HepG2 (cell line): ENCODE measurements around the gene SRRM2. TPM values are rescaled to one million over a fixed set of nuclear protein-coding genes. Genes with fewer than 3 reads are reported as not detected.

Source experiments
- ATAC-seq: fragments of 200-7000 bp; cut with Tn5 transposase; 3 replicates; pipeline ENCODE4 v1.9.1; 2020; ENCODE audit warnings: mild to moderate bottlenecking, moderate library complexity
- BruUV-seq: library from RNA; stranded (reverse); fragments of 400-500 nt; replicated peaks from 2 replicates; lab custom pipeline; 2021; lab: Mats Ljungman, UMichigan
- CTCF ChIA-PET: fragments of 300-600 bp; formaldehyde crosslinking; extraction: SDS; loops from one replicate; lab custom pipeline; 2021; ENCODE audit warnings: low total read pairs, inconsistent platforms, low intra/inter-chr PET ratio; lab: Yijun Ruan, JAX
- POLR2A ChIA-PET: fragments of 350-600 bp; sonication (Branson Sonifier 250); formaldehyde crosslinking; loops from one replicate; lab custom pipeline; 2020; ENCODE audit warnings: antibody characterized with exemption, inconsistent platforms; lab: Yijun Ruan, JAX
- DNase-seq: peaks from one replicate; pipeline ENCODE4 v3.0.0-alpha.2; 2015; ENCODE audit warnings: low spot score
- FAIRE-seq: peaks from 3 replicates; lab custom pipeline; 2011; peaks lifted over from hg19 to GRCh38; lab: Jason Lieb, UNC
- H2AFZ ChIP-seq: one replicate; pipeline ENCODE4 v1.6.1; 2011; ENCODE audit warnings: low read length, inconsistent platforms
- H3K27ac ChIP-seq: fragments of 300-600 bp; 3 replicates; pipeline ENCODE4 v1.8.0; 2011; ENCODE audit warnings: mixed run types, mild to moderate bottlenecking, mixed read lengths, low read length, inconsistent platforms; ENCODE audit not compliant: insufficient read depth; ENCODE audit errors: extremely low read length
- H3K27me3 ChIP-seq, 2 experiments: fragments of 200-600 bp in 1 of 2; 2 replicates in 1 of 2; 3 replicates in 1 of 2; pipeline versions ENCODE4 v1.6.0 to v1.8.0; 2011; ENCODE audit warnings: low read length in 2 of 2, mild to moderate bottlenecking in 2 of 2, moderate library complexity in 2 of 2, inconsistent platforms in 1 of 2; ENCODE audit not compliant: insufficient read depth in 2 of 2, control insufficient read depth in 1 of 2
- H3K36me3 ChIP-seq, 2 experiments: fragments of 200-600 bp in 1 of 2; replicated peaks in 1 of 2; 2 replicates in 1 of 2; 3 replicates in 1 of 2; pipeline versions ENCODE4 v1.5.1 to v1.8.0; 2011; ENCODE audit warnings: low read length in 2 of 2, inconsistent platforms in 1 of 2; ENCODE audit not compliant: insufficient read depth in 2 of 2, control insufficient read depth in 1 of 2
- H3K4me1 ChIP-seq: 2 replicates; pipeline ENCODE4 v1.5.1; 2012; ENCODE audit warnings: low read length, inconsistent platforms; ENCODE audit not compliant: insufficient read depth
- H3K4me2 ChIP-seq: 2 replicates; pipeline ENCODE4 v1.6.0; 2011; ENCODE audit warnings: low read depth, low read length, inconsistent platforms
- H3K4me3 ChIP-seq, 3 experiments: fragments of 200-600 bp in 1 of 3; sonication (generic), shearing (Covaris generic) in 1 of 3; replicated peaks in 1 of 3; 2 replicates each; pipeline ENCODE4 v1.5.1; 2011 to 2016; ENCODE audit warnings: low read length in 3 of 3, inconsistent platforms in 2 of 3, low read depth in 2 of 3, mild to moderate bottlenecking in 2 of 3, control low read depth in 1 of 3, mixed read lengths in 1 of 3; ENCODE audit not compliant: insufficient read depth in 1 of 3
- H3K79me2 ChIP-seq: one replicate; pipeline ENCODE4 v1.6.1; 2011; ENCODE audit warnings: low read length, inconsistent platforms; ENCODE audit not compliant: insufficient read depth
- H3K9ac ChIP-seq: 2 replicates; pipeline ENCODE4 v1.6.0; 2011; ENCODE audit warnings: mild to moderate bottlenecking, low read depth, low read length, inconsistent platforms; ENCODE audit not compliant: insufficient read depth
- H3K9me3 ChIP-seq: 2 replicates; pipeline ENCODE4 v1.5.1; 2012; ENCODE audit warnings: mild to moderate bottlenecking, low read length
- H4K20me1 ChIP-seq: 2 replicates; pipeline ENCODE4 v1.6.0; 2011; ENCODE audit warnings: inconsistent platforms, mild to moderate bottlenecking, low read length, moderate library complexity; ENCODE audit not compliant: insufficient read depth
- ATM ChIP-seq: fragments of 450-650 bp; IDR thresholded peaks from 2 replicates; pipeline ENCODE4 v1.7.1; 2017; ENCODE audit warnings: mild to moderate bottlenecking, borderline replicate concordance
- BORCS8-MEF2B ChIP-seq: sonication (generic); formaldehyde crosslinking; IDR thresholded peaks from 2 replicates; pipeline ENCODE4 v1.8.0; 2022; ENCODE audit warnings: mild to moderate bottlenecking, missing genetic modification reagents
- ERF ChIP-seq: IDR thresholded peaks from 2 replicates; pipeline ENCODE4 v1.6.1; 2018; ENCODE audit warnings: missing biosample characterization, missing genetic modification reagents
- GPN1 ChIP-seq: sonication (generic); formaldehyde crosslinking; IDR thresholded peaks from 2 replicates; pipeline ENCODE4 v1.5.1; 2020; ENCODE audit warnings: missing genetic modification reagents, borderline replicate concordance
- HMG20A ChIP-seq: IDR thresholded peaks from 2 replicates; pipeline ENCODE4 v1.6.1; 2016; ENCODE audit warnings: borderline replicate concordance
- HNRNPK ChIP-seq: fragments of 200-400 bp; formaldehyde crosslinking; IDR thresholded peaks from 2 replicates; pipeline ENCODE4 v1.6.1; 2018; ENCODE audit warnings: low read length, low read depth, moderate library complexity, mild to moderate bottlenecking; ENCODE audit not compliant: poor library complexity, severe bottlenecking
- PRPF4 ChIP-seq: fragments of 200-400 bp; formaldehyde crosslinking; IDR thresholded peaks from 2 replicates; pipeline ENCODE4 v1.6.1; 2016; ENCODE audit warnings: low read length, low read depth; ENCODE audit not compliant: poor library complexity, severe bottlenecking
- ZFAT ChIP-seq: sonication (generic); formaldehyde crosslinking; conservative IDR thresholded peaks from 2 replicates; pipeline ENCODE4 v1.8.1; 2023; ENCODE audit warnings: missing genetic modification reagents, inconsistent platforms
- ZNF34 ChIP-seq: sonication (generic); formaldehyde crosslinking; IDR thresholded peaks from 2 replicates; pipeline ENCODE4 v1.4.0; 2020; ENCODE audit warnings: mild to moderate bottlenecking, missing genetic modification reagents, borderline replicate concordance
- ZNF451 ChIP-seq: sonication (generic); formaldehyde crosslinking; IDR thresholded peaks from 2 replicates; pipeline ENCODE4 v1.5.0; 2020; ENCODE audit warnings: mild to moderate bottlenecking, missing genetic modification reagents
- ZNF589 ChIP-seq: sonication (generic); formaldehyde crosslinking; conservative IDR thresholded peaks from 2 replicates; pipeline ENCODE4 v1.8.0; 2022; ENCODE audit warnings: mild to moderate bottlenecking, moderate library complexity, missing genetic modification reagents
- ZNF674 ChIP-seq: sonication (generic); formaldehyde crosslinking; IDR thresholded peaks from 2 replicates; pipeline ENCODE4 v1.5.0; 2020; ENCODE audit warnings: low read depth, mild to moderate bottlenecking, missing genetic modification reagents
- ZNF781 ChIP-seq: sonication (generic); formaldehyde crosslinking; IDR thresholded peaks from 2 replicates; pipeline ENCODE4 v1.5.1; 2020; ENCODE audit warnings: borderline replicate concordance, mild to moderate bottlenecking, missing genetic modification reagents; ENCODE audit errors: not compliant biosample characterization
- ZSCAN31 ChIP-seq: sonication (generic); formaldehyde crosslinking; IDR thresholded peaks from 2 replicates; pipeline ENCODE4 v1.5.0; 2020; ENCODE audit warnings: low read depth, mild to moderate bottlenecking, missing genetic modification reagents
- WGBS: methylation state at CpG from one replicate; pipeline ENCODE4 v1.1.6; 2017; ENCODE audit warnings: low lambda C conversion rate; 5-methylcytosine and 5-hydroxymethylcytosine counted together
- in situ Hi-C: cut with HindIII; loops from 2 replicates; pipeline ENCODE4 v1.10.0; 2017; ENCODE audit warnings: low pct_unique_long_range_greater_than_20kb; ENCODE audit not compliant: extremely low pct_ligation_motif_present
- intact Hi-C: fragments of 100-400 bp; cut with micrococcal nuclease; formaldehyde crosslinking; loops from one replicate; pipeline ENCODE4 v1.10.0; 2022; ENCODE audit not compliant: unreplicated experiment
- polyA plus RNA-seq, 8 experiments: library from polyadenylated mRNA; depleted of rRNA in 3 of 8; stranded (reverse) in 7 of 8; unstranded in 1 of 8; fragments of >200 nt; fragmentation: Illumina TruSeq in 4 of 8; extraction: Trizol in 4 of 8; gene quantifications; 2 replicates each; pipeline versions ENCODE4 v1.2.1 to v1.2.3, GENCODE V29; 2011 to 2016; ENCODE audit warnings: low read depth in 4 of 8, missing spikeins in 1 of 8, mixed read lengths in 1 of 8; ENCODE audit not compliant: insufficient read depth in 1 of 8
- total RNA-seq, 5 experiments: library from RNA; depleted of rRNA; stranded (reverse); fragments of >200 nt; fragmentation: Illumina TruSeq; extraction: Trizol; gene quantifications; 2 replicates each; pipeline ENCODE4 v1.2.3, GENCODE V29; 2016; ENCODE audit warnings: low read depth in 1 of 5
- TF ChIP-seq, protein P1 (sequence below): sonication (generic); formaldehyde crosslinking; IDR thresholded peaks from 2 replicates; pipeline ENCODE4 v1.4.0; 2020; ENCODE audit warnings: missing genetic modification reagents, borderline replicate concordance

Gene SRRM2
- total and polyA plus RNA-seq, 2 of the 13 experiments (the other 11 are each of a cell fraction or from before 2014, with no cell fraction given): 50.4 to 112 TPM

DNA sequence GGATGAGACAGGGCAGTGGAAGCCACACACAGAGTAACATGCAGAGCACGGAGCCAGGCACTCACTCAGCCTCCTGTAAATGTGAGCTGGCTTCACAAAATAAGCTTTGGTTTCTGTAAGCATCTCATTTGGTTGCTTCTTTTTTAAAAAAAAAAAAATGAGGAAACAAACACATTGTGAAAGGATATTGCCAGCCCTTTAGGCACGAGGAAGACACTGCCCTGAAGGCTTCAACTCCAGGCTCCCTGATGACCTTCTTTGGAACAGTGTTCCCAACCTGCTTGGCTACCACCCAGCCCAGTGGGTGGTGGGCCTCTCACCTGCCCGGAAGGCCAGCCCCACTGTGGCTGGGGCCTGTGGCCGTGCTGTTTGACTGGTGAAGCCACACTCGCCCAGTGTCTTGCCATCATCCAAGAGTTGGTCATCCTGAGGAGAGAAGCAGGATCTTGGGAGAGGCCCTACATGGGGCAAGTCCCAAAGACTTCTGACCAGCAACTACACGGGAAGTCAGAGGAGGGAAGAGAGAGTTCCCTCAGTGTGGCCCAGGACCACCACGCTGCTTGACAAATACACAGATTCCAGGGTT, 22.8 kb downstream of the SRRM2 start:
- Histone ChIP-seq H3K4me3 (peak overlapping the region in 1 of 3 experiments; percentile 80; a peak in 1 of 6 replicates), H3K4me1 (peaks cover 25% of the 10 kb centered on the region), H3K36me3 (peaks cover 18 to 41% of the 10 kb centered on the region in 2 experiments; a peak in 4 of 5 replicates), H3K27me3 (no peaks in the 10 kb centered on the region; a peak in 1 of 5 replicates), H3K27ac (no peak overlapping the region), H4K20me1 (0 out of 2 replicates have a peak, but pooled peaks cover 7% of the 10 kb centered on the region)
- 96% methylated on average over 7 of the region's 7 CpGs for WGBS
- TF ChIP-seq HNRNPK: no peak
- no peak for TF ChIP-seq PRPF4
- TF ChIP-seq GPN1 (CRISPR knock-in tag): no peak
- TF ChIP-seq, all 625 proteins: peak for 0
- ChIA-PET CTCF (no interaction called here), POLR2A (interaction anchor here (1.4 to 6.1 kb wide), 2 partner anchors 8 to 23 kb away, joined by 4 to 74 read pairs; partner anchors contain the start of gene SRRM2)
- BruUV-seq: no TSS peak
- intact Hi-C loops: no loop called here
- FAIRE-seq: no peak
- DNase-seq: no peak
- no peak overlapping the region for H2AFZ ChIP-seq
- in situ Hi-C loops: no loop called here
- peak overlapping the region; percentile 91; the same call in 1 of the 2 replicates for H3K9ac ChIP-seq
- ATAC-seq: no peak
- H3K9me3 ChIP-seq: no peaks in the 10 kb centered on the region
- peak overlapping the region; percentile 93 for H3K4me2 ChIP-seq
- peaks cover 34% of the 10 kb centered on the region for H3K79me2 ChIP-seq

DNA sequence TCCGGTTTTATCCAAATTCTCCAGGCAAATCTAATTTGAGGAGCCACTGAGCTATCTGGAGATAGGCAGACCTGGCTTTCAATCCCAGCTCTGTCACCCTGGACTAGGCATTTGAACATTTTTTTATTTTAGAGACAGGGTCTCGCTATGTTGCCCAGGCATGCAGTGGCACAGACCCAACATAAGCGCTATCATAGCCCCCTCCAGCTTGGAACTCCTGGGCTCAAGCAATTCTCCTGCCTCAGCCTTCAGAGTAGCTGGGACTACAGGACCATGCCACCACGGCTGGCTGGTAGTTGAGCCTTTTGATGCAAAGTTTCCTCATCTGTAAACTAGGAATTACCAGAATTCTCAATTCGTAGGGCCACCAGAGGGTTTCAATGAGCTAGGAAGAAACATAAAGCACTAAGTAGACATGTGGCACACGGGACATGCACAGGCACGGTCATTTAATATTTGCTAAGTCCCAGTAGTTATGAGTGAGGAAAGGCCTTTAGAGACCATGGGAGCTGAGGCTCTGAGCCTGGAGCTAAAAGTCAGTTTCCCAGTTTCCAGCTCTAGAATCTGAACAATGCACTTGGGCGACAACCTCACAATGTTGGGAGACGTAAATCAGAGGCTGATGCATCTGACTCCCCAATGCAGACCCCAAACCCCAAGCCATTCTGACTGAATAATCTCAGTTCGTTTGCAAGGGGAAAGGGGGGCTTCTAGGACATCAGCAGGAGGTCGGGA, 23.5 kb downstream of the SRRM2 start:
- Histone ChIP-seq H3K36me3 (peaks cover 16 to 34% of the 10 kb centered on the region in 2 experiments; a peak in 4 of 5 replicates), H3K27me3 (no peaks in the 10 kb centered on the region; a peak in 1 of 5 replicates), H4K20me1 (0 out of 2 replicates have a peak, but pooled peaks cover 5% of the 10 kb centered on the region), H3K9ac (peak overlapping the region; percentile 91), H3K4me2 (peak overlapping the region; percentile 93), H2AFZ (no peak overlapping the region), H3K4me3 (peak overlapping the region; percentile 70 to 98 (median 80)), H3K27ac (peak overlapping the region; percentile 60), H3K9me3 (no peaks in the 10 kb centered on the region), H3K79me2 (peaks cover 34% of the 10 kb centered on the region), H3K4me1 (peaks cover 25% of the 10 kb centered on the region)
- TF ChIP-seq ZFAT (CRISPR knock-in tag) (no peak), BORCS8-MEF2B (CRISPR knock-in tag) (no peak), ZNF34 (CRISPR knock-in tag) (no peak), ZNF451 (CRISPR knock-in tag) (no peak), ZNF781 (CRISPR knock-in tag) (no peak), ERF (no peak), ZSCAN31 (no peak), ZNF674 (CRISPR knock-in tag) (no peak), ZNF589 (CRISPR knock-in tag) (no peak), HMG20A (CRISPR knock-in tag) (no peak), ATM (no peak)
- TF ChIP-seq, protein P1, sequence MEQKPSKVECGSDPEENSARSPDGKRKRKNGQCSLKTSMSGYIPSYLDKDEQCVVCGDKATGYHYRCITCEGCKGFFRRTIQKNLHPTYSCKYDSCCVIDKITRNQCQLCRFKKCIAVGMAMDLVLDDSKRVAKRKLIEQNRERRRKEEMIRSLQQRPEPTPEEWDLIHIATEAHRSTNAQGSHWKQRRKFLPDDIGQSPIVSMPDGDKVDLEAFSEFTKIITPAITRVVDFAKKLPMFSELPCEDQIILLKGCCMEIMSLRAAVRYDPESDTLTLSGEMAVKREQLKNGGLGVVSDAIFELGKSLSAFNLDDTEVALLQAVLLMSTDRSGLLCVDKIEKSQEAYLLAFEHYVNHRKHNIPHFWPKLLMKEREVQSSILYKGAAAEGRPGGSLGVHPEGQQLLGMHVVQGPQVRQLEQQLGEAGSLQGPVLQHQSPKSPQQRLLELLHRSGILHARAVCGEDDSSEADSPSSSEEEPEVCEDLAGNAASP (CRISPR knock-in tag): no peak
- POLR2A ChIA-PET: interaction anchor here (1.0 to 6.1 kb wide), 3 partner anchors 9 to 54 kb away, joined by 3 to 74 read pairs (median 4); partner anchors contain the start of genes SRRM2 and ZG16B
- no peak for DNase-seq
- in situ Hi-C loops (no loop called here), intact Hi-C loops (no loop called here)
- ATAC-seq: no peak
- no TSS peak for BruUV-seq
- CTCF ChIA-PET: no interaction called here
- no peak for FAIRE-seq
- WGBS: 39% methylated on average over 10 of the region's 11 CpGs
